H1 (cell line): ENCODE measurements around the gene SENP3. TPM values are rescaled to one million over a fixed set of nuclear protein-coding genes. Genes with fewer than 3 reads are reported as not detected.

Experiments
- BACH1 ChIP-seq: IDR thresholded peaks from 2 replicates; pipeline ENCODE4 v1.6.1; 2012; ENCODE audit warnings: low read length, improper control_type of control experiment
- CHD1 ChIP-seq: IDR thresholded peaks from 2 replicates; pipeline ENCODE4 v1.6.1; 2012; ENCODE audit warnings: low read depth, low read length, improper control_type of control experiment
- CHD7 ChIP-seq: fragments of 300-600 bp; sonication (generic); IDR thresholded peaks from 2 replicates; pipeline ENCODE4 v1.7.1; 2012; ENCODE audit warnings: low read length, moderate library complexity, mild to moderate bottlenecking, inconsistent platforms; ENCODE audit not compliant: insufficient replicate concordance
- FOSL1 ChIP-seq: IDR thresholded peaks from 2 replicates; pipeline ENCODE4 v1.6.1; 2011; ENCODE audit warnings: mild to moderate bottlenecking, low read depth, low read length, moderate library complexity; ENCODE audit not compliant: insufficient read depth
- GABPA ChIP-seq: IDR thresholded peaks from 2 replicates; pipeline ENCODE4 v1.6.1; 2011; ENCODE audit warnings: mild to moderate bottlenecking, low read length, moderate library complexity, borderline replicate concordance; ENCODE audit not compliant: insufficient read depth
- GTF2F1 ChIP-seq: IDR thresholded peaks from 2 replicates; pipeline ENCODE4 v1.6.1; 2012; ENCODE audit warnings: low read depth, low read length, improper control_type of control experiment, borderline replicate concordance
- RFX5 ChIP-seq: IDR thresholded peaks from 2 replicates; pipeline ENCODE4 v1.6.1; 2011; ENCODE audit warnings: low read depth, low read length, improper control_type of control experiment, borderline replicate concordance
- SIN3A ChIP-seq, 2 experiments: IDR thresholded peaks in 1 of 2; conservative IDR thresholded peaks in 1 of 2; 2 replicates each; pipeline ENCODE4 v1.6.1; 2011 to 2012; ENCODE audit warnings: low read length in 2 of 2, improper control_type of control experiment in 1 of 2, low read depth in 1 of 2, mild to moderate bottlenecking in 1 of 2
- SP2 ChIP-seq: IDR thresholded peaks from 2 replicates; pipeline ENCODE4 v1.6.1; 2012; ENCODE audit warnings: mild to moderate bottlenecking, low read length, inconsistent platforms
- TBP ChIP-seq: IDR thresholded peaks from 2 replicates; pipeline ENCODE4 v1.6.1; 2011; ENCODE audit warnings: low read depth, low read length, improper control_type of control experiment
- polyA plus RNA-seq, 7 experiments: library from polyadenylated mRNA; depleted of rRNA in 3 of 7; stranded (reverse) in 5 of 7; unstranded in 2 of 7; fragments of >200 nt in 5 of 7; fragments of 200-250 nt in 2 of 7; gene quantifications; 1 replicate in 5 of 7; 2 replicates in 1 of 7; 4 replicates in 1 of 7; pipeline versions ENCODE4 v1.2.1 to v1.2.3, GENCODE V29; 2011 to 2013; ENCODE audit warnings: missing spikeins in 2 of 7, mixed read lengths in 2 of 7
- total RNA-seq: library from RNA; stranded (reverse); fragmentation: NEBNext Ultra II Directional; extraction: Animal tissue kit (Norgen Biotek cat#: 25700); gene quantifications from 2 replicates; pipeline ENCODE4 v1.2.1, GENCODE V29; 2021

Gene SENP3
- total and polyA plus RNA-seq, 2 of the 8 experiments (the other 6 are each of a cell fraction or from before 2014, with no cell fraction given) = 86.2 to 129 TPM

GRCh38 chr17:7538050-7538449 is 23.7 kb upstream of the SENP3 start (continued):
- TF ChIP-seq CHD7 = no peak
- no peak for TF ChIP-seq SP2
- no peak for TF ChIP-seq GTF2F1
- TF ChIP-seq RFX5 = no peak
- TF ChIP-seq CHD1 = no peak
- TF ChIP-seq TBP = no peak
- TF ChIP-seq SIN3A (conservative IDR thresholded peaks at IDR 0.05 in 1 of 2, IDR thresholded peaks at IDR 0.05 in 1 of 2; ENCODE audit: low read depth in 1 of 2, low read length in 2 of 2) = no peak
- no peak for TF ChIP-seq FOSL1
- TF ChIP-seq BACH1 = no peak
- TF ChIP-seq GABPA = no peak
